IMR-90 (cell line): ENCODE measurements around the gene CCDC167.

Experiments used
- CEBPB ChIP-seq: IDR thresholded peaks from 2 replicates; pipeline ENCODE4 v1.6.1; 2012; ENCODE audit warnings: low read depth, low read length, improper control_type of control experiment
- CTCF ChIP-seq: conservative IDR thresholded peaks from 2 replicates; pipeline ENCODE4 v1.5.1; 2012; ENCODE audit warnings: mild to moderate bottlenecking, low read depth, low read length, improper control_type of control experiment
- MAFK ChIP-seq: IDR thresholded peaks from 2 replicates; pipeline ENCODE4 v1.6.1; 2012; ENCODE audit warnings: low read depth, low read length, improper control_type of control experiment
- MAZ ChIP-seq: IDR thresholded peaks from 2 replicates; pipeline ENCODE4 v1.6.1; 2012; ENCODE audit warnings: low read depth, mild to moderate bottlenecking, low read length, improper control_type of control experiment, moderate library complexity, borderline replicate concordance
- MXI1 ChIP-seq: IDR thresholded peaks from 2 replicates; pipeline ENCODE4 v1.6.1; 2012; ENCODE audit warnings: low read depth, mild to moderate bottlenecking, low read length, moderate library complexity, borderline replicate concordance
- POLR2A ChIP-seq: IDR thresholded peaks from 2 replicates; pipeline ENCODE4 v1.6.1; 2012; ENCODE audit warnings: mild to moderate bottlenecking, low read depth, low read length
- RAD21 ChIP-seq: IDR thresholded peaks from 2 replicates; pipeline ENCODE4 v1.6.1; 2012; ENCODE audit warnings: low read length, improper control_type of control experiment

- TF ChIP-seq CTCF (no peak), MXI1 (no peak), RAD21 (no peak), POLR2A (no peak), CEBPB (no peak), MAFK (no peak), MAZ (no peak)
These were observed 42.7 kb downstream of the CCDC167 start for GRCh38 chr6:37456816-37457560.
